Measurements from ENCODE around the gene APOB.

APOB gene, protein sequence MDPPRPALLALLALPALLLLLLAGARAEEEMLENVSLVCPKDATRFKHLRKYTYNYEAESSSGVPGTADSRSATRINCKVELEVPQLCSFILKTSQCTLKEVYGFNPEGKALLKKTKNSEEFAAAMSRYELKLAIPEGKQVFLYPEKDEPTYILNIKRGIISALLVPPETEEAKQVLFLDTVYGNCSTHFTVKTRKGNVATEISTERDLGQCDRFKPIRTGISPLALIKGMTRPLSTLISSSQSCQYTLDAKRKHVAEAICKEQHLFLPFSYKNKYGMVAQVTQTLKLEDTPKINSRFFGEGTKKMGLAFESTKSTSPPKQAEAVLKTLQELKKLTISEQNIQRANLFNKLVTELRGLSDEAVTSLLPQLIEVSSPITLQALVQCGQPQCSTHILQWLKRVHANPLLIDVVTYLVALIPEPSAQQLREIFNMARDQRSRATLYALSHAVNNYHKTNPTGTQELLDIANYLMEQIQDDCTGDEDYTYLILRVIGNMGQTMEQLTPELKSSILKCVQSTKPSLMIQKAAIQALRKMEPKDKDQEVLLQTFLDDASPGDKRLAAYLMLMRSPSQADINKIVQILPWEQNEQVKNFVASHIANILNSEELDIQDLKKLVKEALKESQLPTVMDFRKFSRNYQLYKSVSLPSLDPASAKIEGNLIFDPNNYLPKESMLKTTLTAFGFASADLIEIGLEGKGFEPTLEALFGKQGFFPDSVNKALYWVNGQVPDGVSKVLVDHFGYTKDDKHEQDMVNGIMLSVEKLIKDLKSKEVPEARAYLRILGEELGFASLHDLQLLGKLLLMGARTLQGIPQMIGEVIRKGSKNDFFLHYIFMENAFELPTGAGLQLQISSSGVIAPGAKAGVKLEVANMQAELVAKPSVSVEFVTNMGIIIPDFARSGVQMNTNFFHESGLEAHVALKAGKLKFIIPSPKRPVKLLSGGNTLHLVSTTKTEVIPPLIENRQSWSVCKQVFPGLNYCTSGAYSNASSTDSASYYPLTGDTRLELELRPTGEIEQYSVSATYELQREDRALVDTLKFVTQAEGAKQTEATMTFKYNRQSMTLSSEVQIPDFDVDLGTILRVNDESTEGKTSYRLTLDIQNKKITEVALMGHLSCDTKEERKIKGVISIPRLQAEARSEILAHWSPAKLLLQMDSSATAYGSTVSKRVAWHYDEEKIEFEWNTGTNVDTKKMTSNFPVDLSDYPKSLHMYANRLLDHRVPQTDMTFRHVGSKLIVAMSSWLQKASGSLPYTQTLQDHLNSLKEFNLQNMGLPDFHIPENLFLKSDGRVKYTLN (N-terminal part only)

DNA sequence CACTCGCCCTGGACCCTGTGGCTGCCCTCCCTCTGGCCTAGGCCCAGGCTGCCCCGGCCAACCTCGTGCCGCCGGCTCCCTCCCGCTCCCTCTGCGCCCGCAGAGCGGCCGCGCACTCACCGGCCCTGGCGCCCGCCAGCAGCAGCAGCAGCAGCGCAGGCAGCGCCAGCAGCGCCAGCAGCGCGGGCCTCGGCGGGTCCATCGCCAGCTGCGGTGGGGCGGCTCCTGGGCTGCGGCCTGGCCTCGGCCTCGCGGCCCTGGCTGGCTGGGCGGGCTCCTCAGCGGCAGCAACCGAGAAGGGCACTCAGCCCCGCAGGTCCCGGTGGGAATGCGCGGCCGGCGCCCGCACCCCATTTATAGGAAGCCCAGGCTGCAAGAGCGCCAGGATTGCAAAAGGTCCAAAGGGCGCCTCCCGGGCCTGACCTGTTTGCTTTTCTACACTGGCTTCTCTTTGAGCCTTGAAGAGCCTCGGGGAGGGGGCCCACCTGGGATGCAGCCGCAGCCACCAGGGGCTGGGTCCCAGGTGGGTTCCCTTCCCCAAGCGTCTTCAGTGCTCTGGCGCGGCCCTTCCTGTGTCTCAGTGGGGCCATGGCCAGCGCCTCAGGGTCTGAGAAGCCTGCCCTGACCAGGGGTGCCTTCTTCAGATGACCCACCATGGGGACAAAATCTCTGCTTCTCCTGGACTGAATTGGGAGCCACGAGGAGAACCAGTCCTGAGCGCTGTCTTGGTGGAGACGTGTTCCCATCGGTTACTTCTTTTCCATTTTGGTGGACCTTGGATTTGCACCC, at the start of gene APOB:
Gene APOB, minus strand, starts transcription at position 330 of the 789 bp plus-strand sequence. Its CDS starts 128 bp downstream, at position 202.
- no peak for DNase-seq

DNA sequence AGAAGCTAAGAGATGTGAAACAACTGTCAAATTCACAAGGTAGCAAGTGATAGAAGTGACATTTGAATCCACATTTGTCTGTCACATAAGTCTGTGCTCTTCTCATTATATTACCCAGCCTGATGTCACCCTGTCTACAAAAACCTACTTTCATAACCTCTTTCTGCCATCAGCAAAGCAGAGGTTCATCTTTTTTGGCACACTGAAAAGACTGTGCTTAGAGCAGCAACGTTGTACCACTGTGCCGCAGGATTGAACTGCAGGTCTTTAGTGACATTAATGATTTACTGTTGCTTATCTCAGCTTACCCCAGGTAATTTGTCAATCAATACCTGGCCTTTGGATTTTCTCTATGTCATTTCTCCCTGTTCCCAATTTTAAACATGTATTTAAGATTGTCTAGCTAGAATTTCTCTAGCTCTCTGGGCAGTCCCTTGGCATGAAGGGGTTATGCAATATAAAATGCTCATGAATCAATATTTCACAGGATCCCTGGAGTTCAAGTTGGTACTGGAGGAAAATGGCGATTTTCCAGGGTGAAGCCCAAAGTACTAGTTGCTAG, 48.5 kb upstream of the APOB start:
- no peak for DNase-seq

- no peak for DNase-seq
These were observed 40.5 kb upstream of the APOB start for GRCh38 chr2:21084401-21084800.

- no peak for DNase-seq
These were observed 39.6 kb upstream of the APOB start for GRCh38 chr2:21083482-21083881.

DNA sequence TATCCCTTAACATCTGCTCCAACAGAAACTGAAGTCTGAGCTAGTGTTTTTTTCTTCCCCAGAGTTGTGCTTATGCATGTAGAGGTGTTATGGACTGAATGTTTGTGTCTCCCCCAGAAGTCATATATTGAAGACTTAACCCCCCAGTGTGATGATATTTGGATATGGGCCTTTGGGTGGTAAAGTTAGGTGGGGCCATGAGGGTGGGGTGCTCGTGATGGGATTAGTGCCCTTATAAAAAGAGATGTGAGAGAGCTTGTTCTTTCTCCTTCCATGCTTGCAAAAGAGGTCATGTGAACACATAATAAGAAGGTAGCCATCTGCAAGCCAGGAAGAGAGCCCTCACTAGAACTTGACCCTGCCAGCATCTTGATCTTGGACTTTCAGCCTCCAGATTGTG, 34.4 kb upstream of the APOB start:
- no peak for DNase-seq

- no peak for DNase-seq
These were observed 28.8 kb upstream of the APOB start for GRCh38 chr2:21072477-21073242.

DNA sequence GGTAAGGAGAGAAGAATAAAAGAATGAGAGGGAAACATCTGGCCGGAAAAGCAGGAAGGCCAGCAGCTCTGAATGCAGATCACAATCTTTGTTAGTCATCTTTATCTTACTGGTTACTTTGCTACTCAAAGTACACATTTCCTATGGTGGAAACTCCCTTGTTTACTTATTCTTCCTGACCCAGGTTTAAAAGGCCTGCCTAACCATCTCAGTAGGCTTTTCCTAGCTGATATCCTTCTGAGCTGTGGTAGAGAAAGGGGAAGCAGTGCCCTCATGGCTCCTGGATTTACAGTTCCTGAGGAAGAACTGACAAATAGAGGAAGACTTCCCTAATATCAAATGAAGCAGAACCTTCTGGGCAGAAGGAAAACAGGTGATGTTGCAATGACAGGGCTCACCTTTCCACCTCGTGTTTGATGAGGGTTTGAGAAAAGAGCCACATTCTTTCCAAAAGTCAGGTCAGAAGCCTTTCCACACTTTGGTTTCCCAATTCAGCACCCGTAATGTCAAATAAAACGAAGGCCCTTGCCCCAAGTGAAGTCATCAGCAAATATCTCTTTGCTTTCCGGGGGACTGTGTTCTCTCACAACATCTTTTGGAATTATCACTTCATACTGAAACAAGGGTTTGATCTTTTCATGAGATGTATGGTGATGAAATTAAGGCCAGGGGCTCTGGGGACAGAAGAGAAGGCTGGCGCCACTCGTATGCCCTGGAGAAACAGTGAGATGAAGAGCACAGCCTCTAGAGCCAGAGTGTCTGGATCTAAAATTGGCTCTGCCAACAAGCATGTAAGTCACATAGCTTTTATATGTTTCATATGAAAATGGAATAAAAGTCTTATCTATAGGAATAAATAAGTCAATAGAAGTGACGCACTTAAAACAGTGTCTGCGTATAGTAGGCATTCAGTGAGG, 26.7 kb upstream of the APOB start:
- DNase-seq, result no peak

GRCh38 chr2:21069746-21070340, 26.0 kb upstream of the APOB start:
- DNase-seq, result no peak

DNA sequence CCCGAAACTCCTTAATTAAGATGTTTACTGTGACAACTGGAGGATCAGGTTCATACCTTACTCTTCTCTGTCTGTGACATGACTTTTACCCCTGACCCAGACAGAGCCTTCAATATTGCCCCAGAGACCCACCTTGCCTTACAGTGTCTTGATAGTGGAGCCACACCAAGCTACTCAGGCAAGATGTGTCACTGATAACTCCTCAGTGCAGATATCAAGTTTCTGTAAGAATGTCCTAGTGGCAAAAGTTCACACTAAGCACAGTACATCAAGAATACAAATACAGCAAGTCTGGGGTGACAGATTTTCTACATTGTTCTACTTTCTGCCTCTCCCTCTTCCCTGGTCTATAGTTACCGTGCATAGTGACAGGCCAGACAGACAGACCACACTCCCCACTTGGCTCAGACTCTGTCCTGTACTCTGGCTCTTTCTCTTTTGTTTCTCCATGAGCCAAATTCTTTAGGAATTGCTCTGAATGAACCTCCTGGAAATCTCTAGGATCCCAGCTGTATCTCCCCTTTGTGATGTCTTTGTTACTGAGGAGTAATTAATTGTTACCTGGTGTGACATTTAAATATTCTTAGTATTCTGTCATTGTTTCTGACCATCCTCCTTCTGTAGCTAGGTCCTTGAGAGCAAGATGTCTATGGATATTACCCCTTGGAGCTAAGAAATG, 24.1 kb upstream of the APOB start:
- DNase-seq, result no peak

GRCh38 chr2:21067125-21067524, 23.3 kb upstream of the APOB start:
- DNase-seq, result no peak

DNA sequence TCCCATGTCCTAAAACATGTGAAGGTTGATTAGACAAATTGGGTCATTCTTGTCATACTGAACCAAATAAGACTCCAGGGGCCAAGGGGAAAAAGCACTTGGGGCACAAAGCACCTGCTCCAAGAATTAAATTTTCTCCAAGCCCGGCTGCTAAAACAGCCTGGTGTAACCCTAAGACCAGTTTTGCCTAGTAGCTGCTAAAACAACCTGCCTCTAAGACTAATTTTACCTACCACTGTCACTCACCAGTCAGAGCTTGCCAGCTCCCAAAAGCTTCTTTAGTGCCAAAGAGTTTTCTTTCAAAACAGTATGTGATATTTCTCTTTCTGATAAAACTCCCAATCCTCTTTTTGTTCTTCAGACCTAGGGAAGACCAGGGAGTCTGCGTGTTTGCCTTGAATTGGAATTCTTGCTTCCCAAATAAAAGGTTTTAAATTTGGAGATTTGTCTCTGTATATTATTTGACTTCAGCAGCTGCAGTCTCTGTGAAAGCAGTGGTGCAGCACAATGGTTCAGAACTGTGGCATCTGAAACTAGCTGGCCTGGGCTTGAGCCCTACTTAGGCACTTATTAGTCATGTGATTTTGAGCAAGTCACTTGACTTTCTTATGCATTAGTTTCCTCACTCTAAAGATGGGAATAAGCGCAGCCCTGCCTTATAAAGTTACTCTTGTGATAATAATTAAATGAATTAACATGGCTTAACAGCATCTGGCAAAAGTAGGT, 16.2 kb upstream of the APOB start:
- DNase-seq, result no peak

DNA sequence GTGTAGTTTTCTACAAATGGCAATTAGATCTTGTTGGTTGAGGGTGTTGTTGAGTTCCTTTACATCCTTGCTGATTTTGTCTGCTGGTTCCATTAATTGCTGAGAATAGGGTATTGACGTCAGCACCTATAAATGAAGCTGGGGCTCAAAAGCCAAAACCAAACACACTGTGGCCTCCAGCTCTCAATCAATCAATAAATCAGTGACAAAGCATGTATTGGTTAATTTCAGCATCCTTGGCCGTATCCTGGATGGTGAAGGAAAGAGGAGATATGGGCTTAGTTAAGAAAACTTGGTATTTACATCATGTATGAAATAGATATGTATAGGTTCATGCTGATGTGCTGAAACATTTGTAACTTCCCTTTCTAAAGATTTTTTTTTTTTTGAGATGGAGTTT, 13.2 kb upstream of the APOB start:
- DNase-seq, result no peak

DNA sequence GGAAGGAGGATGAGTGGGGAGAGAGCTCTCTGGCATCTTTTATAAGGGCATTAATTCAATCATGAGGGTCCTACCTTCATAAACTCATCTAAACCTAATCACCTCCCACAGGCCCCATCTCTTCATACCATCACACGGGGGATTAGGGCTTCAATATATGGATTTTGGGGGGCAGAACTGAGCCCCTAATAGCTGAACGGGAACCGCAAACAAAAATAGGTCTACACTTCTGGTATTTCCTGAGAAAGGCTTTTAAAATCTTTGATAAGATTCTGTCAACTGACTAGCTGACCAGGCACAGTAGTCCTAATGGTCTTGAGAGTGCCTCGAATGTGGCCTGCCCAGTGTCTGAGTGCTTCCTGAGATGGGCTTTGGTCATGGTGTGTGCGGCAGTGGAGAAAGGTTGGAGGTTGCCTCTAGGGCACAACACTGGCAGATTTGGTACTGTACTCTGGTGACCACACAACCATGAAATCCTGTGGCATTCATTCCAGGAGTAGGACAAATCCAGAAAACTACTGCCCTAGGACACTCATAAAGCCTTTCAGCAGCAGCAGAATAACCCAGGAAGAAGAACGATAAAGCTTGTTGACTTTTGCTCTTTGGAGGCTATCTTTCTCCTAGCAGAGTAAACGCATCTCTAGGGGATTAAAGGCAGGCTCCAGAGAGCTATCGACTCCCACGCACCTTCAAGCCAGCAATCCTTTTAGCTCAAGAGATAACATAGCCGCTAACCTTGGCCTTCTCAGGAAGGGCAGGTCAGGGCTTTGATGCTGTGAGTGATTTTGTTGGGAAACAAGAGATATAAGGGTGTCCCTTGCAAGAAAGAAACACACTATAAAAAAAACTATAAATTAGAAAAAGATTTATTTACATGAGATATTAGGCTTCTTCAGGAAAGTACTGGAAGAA, 12.3 kb upstream of the APOB start:
- no peak for DNase-seq

DNA sequence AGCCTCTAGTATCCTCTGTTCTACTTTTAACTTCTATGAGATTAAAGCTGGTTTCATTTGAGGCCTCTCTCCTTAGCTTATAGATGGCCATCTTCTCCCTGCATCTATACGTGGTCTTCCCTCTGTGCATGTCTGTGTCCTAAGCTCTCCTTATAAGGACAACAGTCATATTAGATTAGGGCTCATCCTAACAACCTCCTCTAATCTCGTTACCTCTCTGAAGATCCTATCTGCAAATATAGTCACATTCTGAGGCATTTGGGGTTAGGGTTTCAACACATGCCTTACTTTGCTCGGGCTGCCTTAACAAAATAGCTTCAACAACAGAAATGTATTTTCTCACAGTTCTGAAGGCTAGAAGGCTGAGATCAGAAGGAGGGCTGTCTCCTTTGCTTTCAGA, 11.6 kb upstream of the APOB start:
- no peak for DNase-seq

- DNase-seq, result no peak
These were observed 10.1 kb upstream of the APOB start for GRCh38 chr2:21054011-21054410.

GRCh38 chr2:21052044-21052443, 8.2 kb upstream of the APOB start:
- no peak for DNase-seq

GRCh38 chr2:21050164-21050563, 6.3 kb upstream of the APOB start:
- DNase-seq, result no peak
